Thymus (tissue), 11 donors: Measurements from ENCODE around the gene GNAI2. TPM values are rescaled to one million over a fixed set of nuclear protein-coding genes. Genes with fewer than 3 reads are reported as not detected.
"Not testable (repeated sequence)": the region's sequence is repeated elsewhere in the genome, so short reads cannot be mapped to it uniquely, and the experiment has no call there.

Experiments used
- DNase-seq, 9 donors: peaks; one replicate each; pipeline ENCODE4 v3.0.0-alpha.2; 2013; ENCODE audit warnings: low spot score in 9 of 9, low read depth in 6 of 9, missing footprints in 1 of 9
- H3K27ac ChIP-seq, 2 donors: one replicate each; pipeline ENCODE4 v1.5.1; 2013; ENCODE audit warnings: control low read depth in 1 of 2, low read depth in 1 of 2, low read length in 1 of 2, mild to moderate bottlenecking in 1 of 2, moderate library complexity in 1 of 2
- H3K27me3 ChIP-seq, 2 donors: one replicate each; pipeline ENCODE4 v1.5.1; 2013; ENCODE audit warnings: low read length in 1 of 2; ENCODE audit not compliant: control insufficient read depth in 2 of 2, insufficient read depth in 1 of 2
- H3K36me3 ChIP-seq, 2 donors: one replicate each; pipeline ENCODE4 v1.5.1; 2013; ENCODE audit warnings: low read length in 1 of 2, mild to moderate bottlenecking in 1 of 2, moderate library complexity in 1 of 2; ENCODE audit not compliant: control insufficient read depth in 2 of 2, insufficient read depth in 2 of 2
- H3K4me1 ChIP-seq, 2 donors: one replicate each; pipeline ENCODE4 v1.5.1; 2013; ENCODE audit warnings: low read length in 2 of 2; ENCODE audit not compliant: control insufficient read depth in 2 of 2, insufficient read depth in 2 of 2
- H3K4me3 ChIP-seq, 2 donors: one replicate each; pipeline ENCODE4 v1.5.1; 2013; ENCODE audit warnings: low read length in 2 of 2, control low read depth in 1 of 2, mild to moderate bottlenecking in 1 of 2
- H3K9me3 ChIP-seq, 2 donors: one replicate each; pipeline ENCODE4 v1.5.1; 2013; ENCODE audit warnings: low read length in 1 of 2, mild to moderate bottlenecking in 1 of 2; ENCODE audit not compliant: control insufficient read depth in 2 of 2, insufficient read depth in 1 of 2
- WGBS: extraction: QIAGEN DNeasy Blood & Tissue Kit; methylation state at CpG from one replicate; pipeline ENCODE4 v1.1.7; 2013; 5-methylcytosine and 5-hydroxymethylcytosine counted together
- polyA plus RNA-seq: library from polyadenylated mRNA; stranded (reverse); fragments of 200-250 nt; gene quantifications from one replicate; pipeline ENCODE4 v1.2.3, GENCODE V29; 2013
- total RNA-seq: library from RNA; stranded (reverse); fragments of 120-200 nt; gene quantifications from one replicate; pipeline ENCODE4 v1.2.4, GENCODE V29; 2013
- donor health status: healthy.

Gene GNAI2
- total and polyA plus RNA-seq, 2 donors: 177 to 187 TPM

DNA sequence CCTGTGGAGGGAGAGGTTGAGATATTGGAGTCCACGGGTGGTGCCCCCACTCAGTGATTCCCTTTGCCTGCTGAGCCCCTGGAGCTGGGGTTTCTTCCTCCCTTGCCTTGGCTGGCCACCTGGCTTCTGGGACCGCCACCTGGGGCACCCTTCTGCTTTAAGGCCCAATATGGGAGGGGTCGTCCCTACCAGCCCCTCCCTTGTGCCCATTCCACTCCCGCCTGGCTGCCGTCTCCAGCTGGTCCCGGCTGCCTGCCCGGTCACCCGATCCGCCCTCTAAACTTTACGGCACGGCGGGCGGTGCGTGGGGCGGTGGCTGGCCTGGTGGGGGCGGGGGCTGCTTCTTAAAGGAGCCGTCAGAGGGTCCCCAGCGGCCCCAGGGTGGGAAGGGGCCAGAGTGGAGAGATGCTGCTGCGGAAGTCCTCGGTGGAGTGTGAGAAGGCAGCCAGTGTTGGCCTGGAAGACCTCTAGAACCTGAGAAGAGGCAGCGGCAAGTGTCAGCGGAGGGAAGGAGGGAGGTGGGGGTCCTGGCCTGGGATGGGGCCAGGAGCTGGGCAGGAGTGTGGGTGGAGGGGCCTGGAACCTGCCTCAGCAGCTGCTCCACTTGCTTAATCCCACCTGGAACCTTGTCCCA, 31.4 kb downstream of the GNAI2 start:
- H3K36me3 ChIP-seq: no peaks in the 10 kb centered on the region
- no peak for DNase-seq
- H3K4me1 ChIP-seq: peaks cover 0 to 6% of the 10 kb centered on the region in 2 donors

DNA sequence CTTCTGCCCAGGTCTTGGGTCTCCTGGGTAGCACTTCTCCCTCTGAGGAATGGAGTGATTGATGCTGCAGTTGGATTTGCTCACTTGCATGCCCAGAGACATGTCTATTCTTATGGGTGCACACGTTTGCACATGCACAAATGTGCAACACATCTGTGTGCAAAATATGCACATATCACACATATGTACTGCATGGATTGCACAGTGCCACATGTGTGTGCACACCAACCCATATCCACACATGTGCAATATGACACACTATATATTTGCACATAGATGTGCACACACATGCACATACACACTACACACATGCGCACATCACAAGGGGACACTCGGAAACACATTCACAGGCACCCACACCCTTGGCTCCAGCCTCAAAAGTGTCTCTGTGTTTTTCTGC, 32.3 kb downstream of the GNAI2 start:
- H3K27ac ChIP-seq: no peak overlapping the region
- peaks cover 0 to 4% of the 10 kb centered on the region in 2 donors for H3K9me3 ChIP-seq
- peaks cover 0 to 12% of the 10 kb centered on the region in 2 donors for H3K4me1 ChIP-seq
- H3K4me3 ChIP-seq: no peak overlapping the region
- no peaks in the 10 kb centered on the region for H3K36me3 ChIP-seq
- 84% methylated on average over 3 of the region's 3 CpGs for WGBS
- DNase-seq: no peak
- peaks cover 12 to 70% of the 10 kb centered on the region in 2 donors for H3K27me3 ChIP-seq

More for the DNA sequence above, 31.4 kb downstream of the GNAI2 start:
- Histone ChIP-seq H3K27me3 (peaks cover 9 to 62% of the 10 kb centered on the region in 2 donors), H3K27ac (no peak overlapping the region), H3K4me3 (no peak overlapping the region), H3K9me3 (no peaks in the 10 kb centered on the region)
- 24% methylated on average over 22 of the region's 22 CpGs for WGBS

DNA sequence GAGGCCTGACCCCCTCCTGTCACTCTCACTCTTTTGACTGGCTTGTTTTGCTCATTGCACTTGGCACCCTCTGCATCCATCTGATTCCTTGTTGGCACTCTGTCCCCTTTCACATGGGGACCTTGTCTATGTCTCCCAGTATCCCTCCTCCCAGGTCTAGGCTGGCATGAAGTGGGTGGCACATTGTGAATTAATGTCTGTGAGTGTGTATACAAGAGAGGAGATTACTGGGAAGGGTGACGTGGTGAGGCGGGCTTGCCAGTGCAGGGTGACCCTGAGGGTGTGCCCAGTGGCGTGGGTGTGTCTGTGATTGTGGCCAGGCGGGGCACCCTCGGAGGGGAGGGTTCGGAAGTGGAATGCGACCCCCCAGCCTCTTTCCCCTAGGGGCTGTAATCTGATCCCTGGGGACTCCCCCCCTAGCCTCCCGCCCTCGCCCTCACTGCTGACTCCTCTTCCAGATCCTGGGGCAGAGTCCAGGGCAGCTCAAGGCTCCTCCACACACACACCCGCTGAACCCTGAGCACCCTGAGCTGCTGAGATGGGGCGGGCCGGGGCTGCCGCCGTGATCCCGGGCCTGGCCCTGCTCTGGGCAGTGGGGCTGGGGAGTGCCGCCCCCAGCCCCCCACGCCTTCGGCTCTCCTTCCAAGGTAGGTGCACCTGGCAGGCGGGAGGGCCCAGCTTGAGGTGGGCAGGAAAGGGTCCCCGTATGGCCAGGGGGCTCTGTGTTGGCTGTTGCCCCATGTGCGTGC, 32.9 kb downstream of the GNAI2 start, which contains the start of gene SEMA3B:
Gene SEMA3B, plus strand, starts transcription at position 445 of the 749 bp plus-strand sequence. Its CDS starts 94 bp downstream, at position 539.
- Histone ChIP-seq H3K27me3 (peaks cover 18 to 76% of the 10 kb centered on the region in 2 donors), H3K9me3 (peaks cover 0 to 6% of the 10 kb centered on the region in 2 donors), H3K27ac (no peak within 1 kb of the TSS), H3K36me3 (no peaks in the 10 kb centered on the region), H3K4me1 (peaks cover 0 to 14% of the 10 kb centered on the region in 2 donors), H3K4me3 (no peak within 1 kb of the TSS)
- DNase-seq: no peak
- WGBS: 89% methylated on average over 21 of the region's 21 CpGs

GRCh38 chr3:50269460-50269859, 33.5 kb downstream of the GNAI2 start:
- peaks cover 24 to 82% of the 10 kb centered on the region in 2 donors for H3K27me3 ChIP-seq
- WGBS: 93% methylated on average over 4 of the region's 4 CpGs
- H3K9me3 ChIP-seq: peaks cover 0 to 10% of the 10 kb centered on the region in 2 donors
- H3K4me1 ChIP-seq: peaks cover 0 to 14% of the 10 kb centered on the region in 2 donors
- no peak overlapping the region for H3K27ac ChIP-seq
- no peaks in the 10 kb centered on the region for H3K36me3 ChIP-seq
- H3K4me3 ChIP-seq: no peak overlapping the region
- DNase-seq: no peak

DNA sequence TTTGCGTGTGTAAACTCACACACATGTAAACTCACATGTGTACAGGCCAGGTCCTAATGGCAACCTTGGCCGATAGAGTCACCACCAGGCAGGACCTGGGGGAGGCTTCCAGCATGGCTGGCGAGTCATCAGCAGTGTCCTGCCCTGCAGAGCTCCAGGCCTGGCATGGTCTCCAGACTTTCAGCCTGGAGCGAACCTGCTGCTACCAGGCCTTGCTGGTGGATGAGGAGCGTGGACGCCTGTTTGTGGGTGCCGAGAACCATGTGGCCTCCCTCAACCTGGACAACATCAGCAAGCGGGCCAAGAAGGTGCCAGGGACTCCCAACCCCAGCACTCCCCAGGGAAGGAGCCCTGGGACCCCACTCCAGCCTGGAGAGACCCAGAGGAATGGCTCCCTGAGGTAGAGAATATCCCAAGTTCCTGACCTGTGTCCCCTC, 34.0 kb downstream of the GNAI2 start:
- DNase-seq: no peak
- H3K27ac ChIP-seq: no peak overlapping the region
- no peak overlapping the region for H3K4me3 ChIP-seq
- peaks cover 0 to 10% of the 10 kb centered on the region in 2 donors for H3K9me3 ChIP-seq
- peaks cover 29 to 85% of the 10 kb centered on the region in 2 donors for H3K27me3 ChIP-seq
- 94% methylated on average over 8 of the region's 8 CpGs for WGBS
- peaks cover 0 to 12% of the 10 kb centered on the region in 2 donors for H3K4me1 ChIP-seq
- H3K36me3 ChIP-seq: no peaks in the 10 kb centered on the region

DNA sequence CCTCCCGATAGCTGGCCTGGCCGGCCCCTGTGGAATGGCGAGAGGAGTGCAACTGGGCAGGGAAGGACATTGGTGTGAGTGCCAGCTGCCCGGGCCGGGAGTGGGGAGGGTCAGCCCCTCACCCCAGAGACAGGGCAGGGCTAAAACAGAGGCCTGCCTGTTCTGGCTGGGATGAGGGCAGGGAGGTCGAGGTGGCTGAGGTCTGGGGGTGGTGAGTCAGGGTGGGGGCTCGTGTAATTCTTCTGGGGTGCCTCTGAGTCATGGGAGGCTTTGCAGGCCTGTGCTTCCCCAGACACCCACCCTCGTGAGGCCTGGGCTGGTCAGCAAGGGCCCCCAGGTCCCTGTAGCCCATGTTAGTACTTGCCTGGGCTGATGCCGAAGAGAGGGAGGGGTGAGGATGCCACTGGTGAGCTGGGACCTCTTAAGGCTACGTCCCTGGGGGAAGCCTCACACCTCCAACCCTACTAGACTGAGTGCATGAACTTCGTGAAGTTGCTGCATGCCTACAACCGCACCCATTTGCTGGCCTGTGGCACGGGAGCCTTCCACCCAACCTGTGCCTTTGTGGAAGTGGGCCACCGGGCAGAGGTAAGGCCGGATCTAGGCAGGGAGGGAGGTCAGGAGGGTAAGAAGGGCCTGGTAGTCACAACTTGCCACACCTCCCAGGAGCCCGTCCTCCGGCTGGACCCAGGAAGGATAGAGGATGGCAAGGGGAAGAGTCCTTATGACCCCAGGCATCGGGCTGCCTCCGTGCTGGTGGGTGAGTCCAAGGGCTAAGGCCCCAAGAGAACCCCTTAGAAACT, 34.6 kb downstream of the GNAI2 start:
- H3K36me3 ChIP-seq: no peaks in the 10 kb centered on the region
- DNase-seq: no peak
- H3K27ac ChIP-seq: no peak overlapping the region
- 92% methylated on average over 19 of the region's 19 CpGs for WGBS
- peaks cover 35 to 85% of the 10 kb centered on the region in 2 donors for H3K27me3 ChIP-seq
- peaks cover 0 to 10% of the 10 kb centered on the region in 2 donors for H3K9me3 ChIP-seq
- peaks cover 0 to 17% of the 10 kb centered on the region in 2 donors for H3K4me1 ChIP-seq
- no peak overlapping the region for H3K4me3 ChIP-seq

- H3K27me3 ChIP-seq: peaks cover 43 to 85% of the 10 kb centered on the region in 2 donors
- DNase-seq: no peak
- H3K36me3 ChIP-seq: no peaks in the 10 kb centered on the region
- peaks cover 0 to 20% of the 10 kb centered on the region in 2 donors for H3K4me1 ChIP-seq
- H3K9me3 ChIP-seq: peaks cover 0 to 16% of the 10 kb centered on the region in 2 donors
- no peak overlapping the region for H3K4me3 ChIP-seq
- H3K27ac ChIP-seq: no peak overlapping the region
- WGBS: 95% methylated on average over 10 of the region's 10 CpGs
Measured at GRCh38 chr3:50271314-50271936, 35.4 kb downstream of the GNAI2 start.

- Histone ChIP-seq H3K9me3 (peaks cover 0 to 23% of the 10 kb centered on the region in 2 donors), H3K27me3 (peaks cover 47 to 85% of the 10 kb centered on the region in 2 donors), H3K4me1 (peaks cover 0 to 20% of the 10 kb centered on the region in 2 donors)
- not testable (repeated sequence) for H3K27ac ChIP-seq, DNase-seq, H3K36me3 ChIP-seq, H3K4me3 ChIP-seq
- WGBS: 82% methylated on average over 10 of the region's 10 CpGs
Measured at GRCh38 chr3:50272538-50272910, 36.5 kb downstream of the GNAI2 start.
